Activated T-cell treated with anti-CD3 and anti-CD28 coated beads for 4 hours (primary cell): ENCODE measurements around the gene LRRC36.
"Not testable (repeated sequence)": the region's sequence is repeated elsewhere in the genome, so short reads cannot be mapped to it uniquely, and the experiment has no call there.

Experiments
- DNase-seq: peaks from one replicate; pipeline ENCODE4 v3.0.0-alpha.2; 2020

Gene LRRC36

GRCh38 chr16:67406111-67406971 lies 79.7 kb downstream of the LRRC36 start:
- no peak for DNase-seq

- no peak for DNase-seq
Measured at GRCh38 chr16:67407176-67407787, 80.7 kb downstream of the LRRC36 start.

- no peak for DNase-seq
Measured at GRCh38 chr16:67407788-67408452, 81.3 kb downstream of the LRRC36 start.

- no peak for DNase-seq
Measured at GRCh38 chr16:67409631-67410030, 83.0 kb downstream of the LRRC36 start.

- no peak for DNase-seq
Measured at GRCh38 chr16:67411339-67411738, 84.7 kb downstream of the LRRC36 start.

GRCh38 chr16:67412294-67412693 lies 85.7 kb downstream of the LRRC36 start:
- DNase-seq: no peak

GRCh38 chr16:67413978-67414911 lies 87.6 kb downstream of the LRRC36 start:
- no peak for DNase-seq

- DNase-seq: not testable (repeated sequence)
Measured at GRCh38 chr16:67415421-67415820, 88.8 kb downstream of the LRRC36 start.

- no peak for DNase-seq
Measured at GRCh38 chr16:67415872-67416793, 89.5 kb downstream of the LRRC36 start, which contains the start of gene ZDHHC1. TSS of gene ZDHHC1 (minus strand) at chr16:67416477. CDS start at chr16:67407775, 8,702 bp downstream.

GRCh38 chr16:67417333-67418061 lies 90.9 kb downstream of the LRRC36 start:
- DNase-seq: no peak

- no peak for DNase-seq
Measured at GRCh38 chr16:67419502-67419901, 92.9 kb downstream of the LRRC36 start.

- DNase-seq: no peak
Measured at GRCh38 chr16:67419931-67420330, 93.3 kb downstream of the LRRC36 start.

- no peak for DNase-seq
Measured at GRCh38 chr16:67421030-67421429, 94.4 kb downstream of the LRRC36 start.

GRCh38 chr16:67423015-67423414 lies 96.4 kb downstream of the LRRC36 start:
- DNase-seq: no peak

- no peak for DNase-seq
Measured at GRCh38 chr16:67423611-67424260, 97.1 kb downstream of the LRRC36 start.

- DNase-seq: no peak
Measured at GRCh38 chr16:67424261-67424615, 97.6 kb downstream of the LRRC36 start.

GRCh38 chr16:67425061-67425460 lies 98.4 kb downstream of the LRRC36 start:
- DNase-seq: no peak

GRCh38 chr16:67425580-67425979 lies 99.0 kb downstream of the LRRC36 start:
- no peak for DNase-seq

GRCh38 chr16:67426022-67426421 lies 99.4 kb downstream of the LRRC36 start:
- DNase-seq: no peak

GRCh38 chr16:67426950-67427349 lies 100.3 kb downstream of the LRRC36 start:
- DNase-seq: no peak
